Measurements from ENCODE around the gene CEACAM5.
A peak's percentile ranks its signal among the peaks of the same experiment; 100 is the strongest.

CEACAM5 gene

GRCh38 chr19:41708481-41708880 is at the start of gene CEACAM5:
Gene CEACAM5, plus strand, starts transcription at chr19:41708626. Its CDS starts 106 bp downstream, at chr19:41708732.
- DNase-seq (ENCODE audit: low read depth) = no peak

- DNase-seq (ENCODE audit: low read depth) = no peak
These were observed 42.4 kb upstream of the CEACAM5 start for GRCh38 chr19:41666075-41666474.

GRCh38 chr19:41668315-41668714 is 40.1 kb upstream of the CEACAM5 start:
- DNase-seq (ENCODE audit: low read depth) = no peak

- DNase-seq (ENCODE audit: low read depth) = no peak
These were observed 37.7 kb upstream of the CEACAM5 start for GRCh38 chr19:41670755-41671154.

GRCh38 chr19:41671486-41671885 is 36.9 kb upstream of the CEACAM5 start:
- DNase-seq (ENCODE audit: low read depth) = no peak

- DNase-seq (ENCODE audit: low read depth) = no peak
These were observed 26.0 kb upstream of the CEACAM5 start for GRCh38 chr19:41682437-41682836.

GRCh38 chr19:41687419-41687818 is 21.0 kb upstream of the CEACAM5 start:
- DNase-seq (ENCODE audit: low read depth) = no peak

- DNase-seq (ENCODE audit: low read depth) = no peak
These were observed 20.3 kb upstream of the CEACAM5 start, which contains the start of gene CEACAM7 for GRCh38 chr19:41688098-41688497. Gene CEACAM7, minus strand, starts transcription at chr19:41688270. Its CDS starts 105 bp downstream, at chr19:41688165.

GRCh38 chr19:41688687-41689086 is 19.7 kb upstream of the CEACAM5 start:
- DNase-seq (ENCODE audit: low read depth) = no peak

- DNase-seq (ENCODE audit: low read depth) = no peak
These were observed 18.2 kb upstream of the CEACAM5 start for GRCh38 chr19:41689993-41690800.

GRCh38 chr19:41690801-41691065 is 17.7 kb upstream of the CEACAM5 start:
- DNase-seq (ENCODE audit: low read depth) = no peak

GRCh38 chr19:41691268-41691970 is 17.0 kb upstream of the CEACAM5 start:
- no peak for DNase-seq (ENCODE audit: low read depth)

GRCh38 chr19:41694196-41694595 is 14.2 kb upstream of the CEACAM5 start:
- no peak for DNase-seq (ENCODE audit: low read depth)

GRCh38 chr19:41694831-41695635 is 13.4 kb upstream of the CEACAM5 start:
- DNase-seq (ENCODE audit: low read depth) = no peak

- DNase-seq (ENCODE audit: low read depth) = no peak
These were observed 12.7 kb upstream of the CEACAM5 start for GRCh38 chr19:41695745-41696144.

- peak; percentile 1 for DNase-seq (ENCODE audit: low read depth)
These were observed 11.8 kb upstream of the CEACAM5 start for GRCh38 chr19:41696402-41697197.

GRCh38 chr19:41697198-41697855 is 11.1 kb upstream of the CEACAM5 start:
- DNase-seq (ENCODE audit: low read depth) = no peak

GRCh38 chr19:41698746-41699230 is 9.6 kb upstream of the CEACAM5 start:
- no peak for DNase-seq (ENCODE audit: low read depth)

GRCh38 chr19:41699231-41699967 is 9.0 kb upstream of the CEACAM5 start:
- no peak for DNase-seq (ENCODE audit: low read depth)

GRCh38 chr19:41699968-41700323 is 8.5 kb upstream of the CEACAM5 start:
- no peak for DNase-seq (ENCODE audit: low read depth)
